ENCODE measurements around the gene HEPACAM2.

HEPACAM2 gene

GRCh38 chr7:93176992-93177580 is 49.2 kb downstream of the HEPACAM2 start:
- TF ChIP-seq SIN3A (IDR thresholded peaks at IDR 0.05; ENCODE audit: borderline replicate concordance, insufficient read depth, low read length) (no peak), FOXP2 (optimal IDR thresholded peaks at IDR 0.05; ENCODE audit: borderline replicate concordance, extremely low read depth, extremely low read length, insufficient read depth) (no peak), POLR2AphosphoS5 (IDR thresholded peaks at IDR 0.05; ENCODE audit: low read depth, low read length) (no peak), TAF1 (IDR thresholded peaks at IDR 0.05; ENCODE audit: borderline replicate concordance, insufficient read depth, low read length) (no peak), REST (IDR thresholded peaks at IDR 0.05; ENCODE audit: insufficient read depth in 1 of 2, low read depth in 2 of 2, low read length in 2 of 2) (no peak)

- TF ChIP-seq SIN3A (IDR thresholded peaks at IDR 0.05; ENCODE audit: borderline replicate concordance, insufficient read depth, low read length): no peak
- TF ChIP-seq TAF1 (IDR thresholded peaks at IDR 0.05; ENCODE audit: borderline replicate concordance, insufficient read depth, low read length): no peak
- no peak for TF ChIP-seq POLR2AphosphoS5 (IDR thresholded peaks at IDR 0.05; ENCODE audit: low read depth, low read length)
- no peak for TF ChIP-seq FOXP2 (optimal IDR thresholded peaks at IDR 0.05; ENCODE audit: borderline replicate concordance, extremely low read depth, extremely low read length, insufficient read depth)
- no peak for TF ChIP-seq REST (IDR thresholded peaks at IDR 0.05; ENCODE audit: insufficient read depth in 1 of 2, low read depth in 2 of 2, low read length in 2 of 2)
Observed at GRCh38 chr7:93175219-93175618, 51.0 kb downstream of the HEPACAM2 start.

GRCh38 chr7:93172683-93173082 is 53.6 kb downstream of the HEPACAM2 start:
- no peak for TF ChIP-seq POLR2AphosphoS5 (IDR thresholded peaks at IDR 0.05; ENCODE audit: low read depth, low read length)
- TF ChIP-seq TAF1 (IDR thresholded peaks at IDR 0.05; ENCODE audit: borderline replicate concordance, insufficient read depth, low read length): no peak
- no peak for TF ChIP-seq SIN3A (IDR thresholded peaks at IDR 0.05; ENCODE audit: borderline replicate concordance, insufficient read depth, low read length)
- no peak for TF ChIP-seq FOXP2 (optimal IDR thresholded peaks at IDR 0.05; ENCODE audit: borderline replicate concordance, extremely low read depth, extremely low read length, insufficient read depth)
- TF ChIP-seq REST (IDR thresholded peaks at IDR 0.05; ENCODE audit: insufficient read depth in 1 of 2, low read depth in 2 of 2, low read length in 2 of 2): no peak

GRCh38 chr7:93171606-93172226 is 54.6 kb downstream of the HEPACAM2 start:
- TF ChIP-seq POLR2AphosphoS5 (IDR thresholded peaks at IDR 0.05; ENCODE audit: low read depth, low read length): no peak

GRCh38 chr7:93165447-93165846 is 60.8 kb downstream of the HEPACAM2 start:
- TF ChIP-seq REST (IDR thresholded peaks at IDR 0.05; ENCODE audit: insufficient read depth in 1 of 2, low read depth in 2 of 2, low read length in 2 of 2) (no peak), POLR2AphosphoS5 (IDR thresholded peaks at IDR 0.05; ENCODE audit: low read depth, low read length) (no peak), TAF1 (IDR thresholded peaks at IDR 0.05; ENCODE audit: borderline replicate concordance, insufficient read depth, low read length) (no peak), FOXP2 (optimal IDR thresholded peaks at IDR 0.05; ENCODE audit: borderline replicate concordance, extremely low read depth, extremely low read length, insufficient read depth) (no peak), SIN3A (IDR thresholded peaks at IDR 0.05; ENCODE audit: borderline replicate concordance, insufficient read depth, low read length) (no peak)

Data from PFSK-1 (cell line).